Ovary (tissue), 9 donors: ENCODE data around the gene RANBP3. TPM values are rescaled to one million over a fixed set of nuclear protein-coding genes. Genes with fewer than 3 reads are reported as not detected.
A peak's percentile ranks its signal among the peaks of the same experiment; 100 is the strongest.

Experiments used
- DNase-seq, 5 donors: peaks; one replicate each; pipeline ENCODE4 v3.0.0-alpha.2; 2019 to 2020
- H3K27ac ChIP-seq, 2 donors: fragments of 200-600 bp; one replicate each; pipeline versions ENCODE4 v1.5.1 to v1.8.0; 2019 to 2022
- H3K27me3 ChIP-seq: fragments of 200-600 bp; one replicate; pipeline ENCODE4 v1.8.0; 2022
- H3K36me3 ChIP-seq: fragments of 200-600 bp; sonication (generic); one replicate; pipeline ENCODE4 v1.5.1; 2019
- H3K4me1 ChIP-seq: one replicate; pipeline ENCODE4 v1.8.1; 2013; ENCODE audit warnings: mild to moderate bottlenecking, moderate library complexity; ENCODE audit not compliant: insufficient read depth
- H3K4me3 ChIP-seq: fragments of 200-600 bp; sonication (generic); one replicate; pipeline ENCODE4 v1.5.1; 2017
- H3K9me3 ChIP-seq, 2 donors: fragments of 200-600 bp in 1 of 2; sonication (generic) in 1 of 2; one replicate each; pipeline versions ENCODE4 v1.5.1 to v1.8.1; 2013 to 2019; ENCODE audit warnings: mild to moderate bottlenecking in 1 of 2, moderate library complexity in 1 of 2
- EP300 ChIP-seq: sonication (generic); formaldehyde crosslinking; IDR thresholded peaks from one replicate; pipeline ENCODE4 v1.6.1; 2017; ENCODE audit warnings: antibody characterized with exemption
- POLR2A ChIP-seq: fragments of 450-650 bp; IDR thresholded peaks from one replicate; pipeline ENCODE4 v1.6.1; 2017; ENCODE audit warnings: antibody characterized with exemption, mild to moderate bottlenecking, moderate library complexity
- WGBS, 3 donors: extraction: QIAGEN DNeasy Blood & Tissue Kit in 1 of 3; methylation state at CpG; one replicate each; pipeline versions ENCODE4 v1.1.5 to v1.1.7; 2013 to 2017; 5-methylcytosine and 5-hydroxymethylcytosine counted together
- intact Hi-C, 4 donors: fragments of 100-400 bp; cut with DNase I; formaldehyde crosslinking; loops; one replicate each; pipeline versions ENCODE4 v1.11.0 to v1.15.1; 2022 to 2023
- polyA plus RNA-seq, 2 donors: library from polyadenylated mRNA; stranded (reverse); fragments of 200-250 nt in 1 of 2; fragments of 350-450 nt in 1 of 2; fragmentation: Illumina TruSeq in 1 of 2; extraction: RNeasy Lipid Tissue Mini Kit (QIAGEN cat#74804) in 1 of 2; gene quantifications; one replicate each; pipeline ENCODE4 v1.2.3, GENCODE V29; 2013 to 2014
- total RNA-seq, 7 donors: library from RNA; depleted of rRNA in 2 of 7; stranded (reverse); fragments of >200 nt in 2 of 7; fragmentation: NEBNext Ultra II Directional in 3 of 7; extraction: Animal tissue kit (Norgen Biotek cat#: 25700) in 3 of 7; gene quantifications; one replicate each; pipeline versions ENCODE4 v1.1.0 to v1.2.4, GENCODE V29; 2016 to 2023
- TF ChIP-seq, protein P1 (sequence below), 3 donors: fragments of 450-650 bp in 2 of 3; fragments of 200-600 bp in 1 of 3; IDR thresholded peaks; one replicate each; pipeline versions ENCODE4 v1.5.1 to v1.8.0; 2016 to 2022; ENCODE audit warnings: antibody characterized with exemption in 3 of 3, mild to moderate bottlenecking in 1 of 3
- donor health status: DM: no; HTN: no; CAD: no; lungs with moderate emphysema.
- donor health status: DM: no; HTN: no; CAD: no.
- donor health status: Bipolar disorder and iron deficiency.
- donor health status: DM: yes; HTN: yes; CAD: no.
- donor health status: DM: no; HTN: no; CAD: no.
- donor health status: DM: yes; HTN: yes; CAD: no.

RANBP3 gene
- total and polyA plus RNA-seq, 9 donors, result 54.0 to 88.4 (median 67.9) TPM

DNA sequence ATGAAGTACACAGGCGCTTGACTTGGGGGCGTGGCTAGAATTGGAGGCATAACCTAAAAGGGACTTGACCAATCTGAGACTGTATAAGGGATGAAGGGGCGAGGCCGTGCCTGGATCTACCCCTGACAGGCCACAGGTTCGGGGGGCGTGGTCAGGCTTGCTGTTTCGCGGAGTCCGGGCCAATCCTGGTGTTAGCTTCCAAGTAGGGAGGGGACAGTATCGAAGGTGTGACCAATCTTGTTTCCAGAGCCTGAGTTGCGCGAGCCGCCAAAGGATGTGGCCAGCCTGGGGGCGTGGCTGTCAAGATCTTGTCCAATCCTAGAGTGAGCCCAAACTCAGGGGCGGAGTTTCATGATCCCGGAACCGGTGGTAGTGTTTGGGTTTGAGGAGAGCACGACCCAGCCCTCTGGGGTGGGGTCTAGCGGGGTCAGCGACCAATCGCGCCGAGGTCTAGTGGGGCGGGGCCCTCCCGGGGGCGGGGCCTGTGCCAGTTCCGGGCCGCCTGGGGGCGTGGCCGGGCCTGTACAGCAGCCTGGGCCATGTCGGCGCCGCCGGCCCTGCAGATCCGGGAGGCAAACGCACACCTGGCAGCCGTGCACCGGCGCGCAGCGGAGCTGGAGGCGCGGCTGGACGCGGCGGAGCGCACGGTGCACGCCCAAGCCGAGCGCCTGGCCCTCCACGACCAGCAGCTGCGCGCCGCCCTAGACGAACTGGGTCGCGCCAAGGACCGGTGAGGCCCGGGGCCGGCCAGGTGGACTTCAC is 73.4 kb downstream of the RANBP3 start, which contains the start of gene VMAC:
TSS of gene VMAC (plus strand) at position 521 of the 762 bp plus-strand sequence. CDS start at position 540, 19 bp downstream.
- Histone ChIP-seq H3K27ac (peak within 1 kb of the TSS; percentile 71), H3K27me3 (no peaks in the 10 kb centered on the region), H3K9me3 (no peaks in the 10 kb centered on the region), H3K36me3 (no peaks in the 10 kb centered on the region), H3K4me3 (peak within 1 kb of the TSS; percentile 94), H3K4me1 (peaks cover 3% of the 10 kb centered on the region)
- intact Hi-C loops, result no loop called here
- peak; percentile 26 for TF ChIP-seq POLR2A
- TF ChIP-seq, protein P1, sequence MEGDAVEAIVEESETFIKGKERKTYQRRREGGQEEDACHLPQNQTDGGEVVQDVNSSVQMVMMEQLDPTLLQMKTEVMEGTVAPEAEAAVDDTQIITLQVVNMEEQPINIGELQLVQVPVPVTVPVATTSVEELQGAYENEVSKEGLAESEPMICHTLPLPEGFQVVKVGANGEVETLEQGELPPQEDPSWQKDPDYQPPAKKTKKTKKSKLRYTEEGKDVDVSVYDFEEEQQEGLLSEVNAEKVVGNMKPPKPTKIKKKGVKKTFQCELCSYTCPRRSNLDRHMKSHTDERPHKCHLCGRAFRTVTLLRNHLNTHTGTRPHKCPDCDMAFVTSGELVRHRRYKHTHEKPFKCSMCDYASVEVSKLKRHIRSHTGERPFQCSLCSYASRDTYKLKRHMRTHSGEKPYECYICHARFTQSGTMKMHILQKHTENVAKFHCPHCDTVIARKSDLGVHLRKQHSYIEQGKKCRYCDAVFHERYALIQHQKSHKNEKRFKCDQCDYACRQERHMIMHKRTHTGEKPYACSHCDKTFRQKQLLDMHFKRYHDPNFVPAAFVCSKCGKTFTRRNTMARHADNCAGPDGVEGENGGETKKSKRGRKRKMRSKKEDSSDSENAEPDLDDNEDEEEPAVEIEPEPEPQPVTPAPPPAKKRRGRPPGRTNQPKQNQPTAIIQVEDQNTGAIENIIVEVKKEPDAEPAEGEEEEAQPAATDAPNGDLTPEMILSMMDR (IDR thresholded peaks at IDR 0.05), result no peak
- TF ChIP-seq EP300, result peak; percentile 19
- WGBS, 3 donors, result 0 to 1% (median 1%) methylated on average over 39 to 61 of the region's 61 CpGs
- DNase-seq, result peak; percentile 99 to 100 (median 99)

DNA sequence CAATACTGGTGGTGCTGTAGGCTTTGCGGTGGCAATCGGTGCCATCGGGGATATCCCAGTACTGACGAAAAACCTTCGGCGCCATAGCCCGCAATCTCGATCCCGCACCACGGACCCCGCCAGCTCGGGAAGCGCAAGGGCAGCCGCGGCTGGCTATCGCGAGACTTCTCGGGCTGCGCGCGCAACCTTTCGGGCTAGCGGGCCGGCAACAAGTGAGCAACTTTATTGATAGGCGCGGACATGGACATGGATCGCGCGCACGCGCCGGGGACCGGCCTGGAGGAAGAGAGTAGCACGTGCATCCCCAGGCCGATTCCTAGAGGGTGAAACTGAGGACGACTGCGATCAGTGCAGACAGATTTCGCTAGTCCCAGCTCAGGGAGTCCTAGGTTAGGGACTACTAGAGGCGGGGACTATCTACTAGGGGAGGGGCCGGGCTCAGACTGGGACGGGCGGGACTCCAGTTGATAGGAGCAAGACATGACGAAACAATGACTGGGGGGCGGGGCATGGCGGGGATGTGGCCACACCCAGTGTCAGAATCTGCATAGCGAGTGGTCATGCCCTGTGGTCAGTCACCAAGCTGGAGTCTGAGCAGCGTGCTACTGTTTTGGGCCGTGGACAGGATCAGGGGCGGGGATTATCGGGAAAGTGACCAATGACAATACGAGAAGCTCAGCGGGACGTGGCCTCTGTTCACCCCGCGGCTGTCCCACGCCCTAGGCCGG is 74.2 kb downstream of the RANBP3 start, which contains the start of gene NDUFA11:
TSS of gene NDUFA11 (minus strand) at position 167 of the 728 bp plus-strand sequence. CDS start at position 85, 82 bp downstream.
- H3K27ac ChIP-seq, result peak within 1 kb of the TSS; percentile 71
- peak; percentile 97 to 99 (median 98) for DNase-seq
- H3K4me3 ChIP-seq, result peak within 1 kb of the TSS; percentile 94
- peaks cover 3% of the 10 kb centered on the region for H3K4me1 ChIP-seq
- H3K9me3 ChIP-seq, result no peaks in the 10 kb centered on the region
- TF ChIP-seq, protein P1 (IDR thresholded peaks at IDR 0.05), result peak in 1 of 3 donors; percentile 35
- TF ChIP-seq EP300 (peak; percentile 39), POLR2A (peak; percentile 84)
- intact Hi-C loops, result no loop called here
- WGBS, 3 donors, result 0 to 1% (median 0%) methylated on average over 57 of the region's 57 CpGs
- no peaks in the 10 kb centered on the region for H3K36me3 ChIP-seq
- H3K27me3 ChIP-seq, result no peaks in the 10 kb centered on the region

DNA sequence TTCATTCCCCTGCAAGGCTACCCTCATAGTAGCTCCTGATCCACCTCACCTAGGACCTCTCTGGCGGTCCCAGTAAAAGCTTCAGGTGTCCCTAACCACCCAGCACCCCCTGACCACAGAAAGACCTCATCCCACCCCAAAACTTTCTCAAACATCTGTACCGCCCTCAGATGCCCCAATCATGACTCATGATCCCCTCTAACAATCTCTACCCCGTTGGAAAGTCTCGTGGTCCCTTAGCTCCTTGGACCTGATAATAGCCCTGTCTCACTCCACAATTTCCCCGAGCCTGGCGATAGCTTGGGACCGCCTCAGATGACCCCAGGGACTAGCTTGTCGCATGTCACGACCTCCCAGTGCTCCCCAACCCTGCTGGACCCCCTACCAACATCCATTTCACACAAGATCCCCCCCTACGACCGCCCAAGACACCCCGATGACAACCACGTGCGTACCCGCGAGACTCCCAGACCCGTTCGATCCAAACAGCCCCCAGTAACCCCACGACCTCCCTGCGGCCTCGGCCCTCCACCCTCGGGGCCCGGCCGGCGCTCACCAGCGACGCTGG is 74.8 kb downstream of the RANBP3 start:
- Histone ChIP-seq H3K36me3 (no peaks in the 10 kb centered on the region), H3K27me3 (no peaks in the 10 kb centered on the region), H3K4me1 (peaks cover 3% of the 10 kb centered on the region), H3K9me3 (no peaks in the 10 kb centered on the region), H3K4me3 (peak overlapping the region; percentile 70), H3K27ac (peak overlapping the region; percentile 71)
- DNase-seq, result no peak
- WGBS, 3 donors, result 1 to 2% (median 2%) methylated on average over 27 of the region's 27 CpGs
- TF ChIP-seq, protein P1 (IDR thresholded peaks at IDR 0.05), result no peak
- TF ChIP-seq POLR2A (no peak), EP300 (no peak)
- intact Hi-C loops, result no loop called here

DNA sequence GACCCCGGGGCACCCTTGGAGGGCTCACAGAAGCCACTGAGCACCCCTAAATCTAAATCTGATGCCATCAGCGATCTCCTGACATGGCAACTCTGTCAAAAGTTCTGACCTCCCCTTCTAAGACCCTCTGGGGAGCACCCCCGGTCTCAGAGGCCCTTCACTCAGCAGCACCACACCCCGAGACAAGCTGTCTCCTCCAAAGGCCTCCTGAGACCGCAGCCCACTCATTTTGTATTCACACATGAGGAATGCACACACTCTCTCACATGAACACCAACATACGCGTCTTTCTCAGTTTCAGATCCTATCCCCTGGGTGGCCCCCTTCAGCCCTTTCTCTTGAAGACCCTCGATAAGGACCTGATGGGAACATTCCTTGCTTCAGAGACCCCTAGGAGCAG is 77.0 kb downstream of the RANBP3 start:
- intact Hi-C loops, result no loop called here
- peaks cover 3% of the 10 kb centered on the region for H3K4me1 ChIP-seq
- H3K27ac ChIP-seq, result no peak overlapping the region
- H3K4me3 ChIP-seq, result no peak overlapping the region
- no peaks in the 10 kb centered on the region for H3K9me3 ChIP-seq
- no peaks in the 10 kb centered on the region for H3K27me3 ChIP-seq
- H3K36me3 ChIP-seq, result no peaks in the 10 kb centered on the region
- 86 to 88% (median 88%) methylated on average over 8 of the region's 8 CpGs for WGBS, 3 donors
- no peak for DNase-seq
- TF ChIP-seq EP300 (no peak), POLR2A (no peak)
- TF ChIP-seq, protein P1 (IDR thresholded peaks at IDR 0.05), result no peak
